Osteocyte (in vitro differentiated cells): ENCODE data around the gene LRBA. TPM values are rescaled to one million over a fixed set of nuclear protein-coding genes. Genes with fewer than 3 reads are reported as not detected.

Experiments
- DNase-seq: peaks from one replicate; pipeline ENCODE4 v3.0.0; 2021; ENCODE audit warnings: mixed read lengths; ENCODE audit not compliant: unreplicated experiment; ENCODE audit errors: extremely low spot score
- H3K27ac Mint-ChIP-seq: one replicate; pipeline ENCODE4 v1.8.0; 2021; ENCODE audit warnings: mild to moderate bottlenecking, mixed read lengths; ENCODE audit not compliant: unreplicated experiment
- H3K27me3 Mint-ChIP-seq: one replicate; pipeline ENCODE4 v1.8.0; 2021; ENCODE audit warnings: mixed read lengths; ENCODE audit not compliant: unreplicated experiment
- H3K36me3 Mint-ChIP-seq: one replicate; pipeline ENCODE4 v1.8.0; 2021; ENCODE audit warnings: mixed read lengths; ENCODE audit not compliant: unreplicated experiment
- H3K4me1 Mint-ChIP-seq: one replicate; pipeline ENCODE4 v1.8.0; 2021; ENCODE audit warnings: mixed read lengths; ENCODE audit not compliant: unreplicated experiment
- H3K4me3 Mint-ChIP-seq: one replicate; pipeline ENCODE4 v1.8.0; 2021; ENCODE audit warnings: mild to moderate bottlenecking, moderate library complexity, mixed read lengths; ENCODE audit not compliant: unreplicated experiment
- H3K9me3 Mint-ChIP-seq: one replicate; pipeline ENCODE4 v1.8.0; 2021; ENCODE audit warnings: mixed read lengths; ENCODE audit not compliant: unreplicated experiment
- CTCF ChIP-seq: fragments of 200-600 bp; sonication (generic); IDR thresholded peaks from 2 replicates; pipeline ENCODE4 v1.5.0; 2021; ENCODE audit warnings: antibody characterized with exemption, mild to moderate bottlenecking, moderate library complexity
- total RNA-seq: library from RNA; stranded (reverse); gene quantifications from 2 replicates; pipeline ENCODE4 v1.2.1, GENCODE V29; 2021

Gene LRBA
- total RNA-seq, 1 donor from 2014 or later: 40.8 TPM

- H3K27me3 Mint-ChIP-seq: no peaks in the 10 kb centered on the region
- H3K4me3 Mint-ChIP-seq: no peak overlapping the region
- H3K4me1 Mint-ChIP-seq: no peaks in the 10 kb centered on the region
- TF ChIP-seq CTCF: no peak
- no peak for DNase-seq
- H3K9me3 Mint-ChIP-seq: no peaks in the 10 kb centered on the region
- H3K27ac Mint-ChIP-seq: no peak overlapping the region
- peaks cover 37% of the 10 kb centered on the region for H3K36me3 Mint-ChIP-seq
Measured at GRCh38 chr4:150849016-150849415, 166.1 kb downstream of the LRBA start.

DNA sequence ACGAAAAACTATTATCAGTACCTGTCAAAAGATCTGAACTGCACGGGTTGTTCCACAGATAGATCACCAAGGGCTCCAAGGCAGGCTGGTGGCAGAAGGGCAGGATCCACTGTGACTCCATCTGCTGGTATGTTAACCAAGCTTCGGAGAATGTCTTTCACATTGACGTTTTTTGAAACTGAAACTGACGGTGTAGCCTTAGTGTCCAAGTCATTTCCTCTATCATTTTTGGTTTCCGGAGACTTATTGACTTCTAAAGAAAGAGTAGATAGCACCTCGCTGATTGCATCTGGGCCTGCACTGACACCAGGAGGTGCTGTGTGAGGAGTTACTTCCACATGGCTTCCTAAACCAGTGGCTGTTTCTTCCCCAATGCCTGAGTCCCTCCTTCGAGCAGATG lies 186.9 kb downstream of the LRBA start:
- peaks cover 5% of the 10 kb centered on the region for H3K9me3 Mint-ChIP-seq
- H3K27me3 Mint-ChIP-seq: no peaks in the 10 kb centered on the region
- no peak for TF ChIP-seq CTCF
- peaks cover 2% of the 10 kb centered on the region for H3K4me1 Mint-ChIP-seq
- H3K4me3 Mint-ChIP-seq: no peak overlapping the region
- no peak overlapping the region for H3K27ac Mint-ChIP-seq
- peaks cover 33% of the 10 kb centered on the region for H3K36me3 Mint-ChIP-seq
- no peak for DNase-seq

GRCh38 chr4:150827226-150827625 lies 187.9 kb downstream of the LRBA start:
- no peak overlapping the region for H3K27ac Mint-ChIP-seq
- H3K9me3 Mint-ChIP-seq: peaks cover 5% of the 10 kb centered on the region
- no peaks in the 10 kb centered on the region for H3K27me3 Mint-ChIP-seq
- H3K4me1 Mint-ChIP-seq: peaks cover 2% of the 10 kb centered on the region
- no peak for TF ChIP-seq CTCF
- DNase-seq: no peak
- H3K4me3 Mint-ChIP-seq: no peak overlapping the region
- peaks cover 33% of the 10 kb centered on the region for H3K36me3 Mint-ChIP-seq

DNA sequence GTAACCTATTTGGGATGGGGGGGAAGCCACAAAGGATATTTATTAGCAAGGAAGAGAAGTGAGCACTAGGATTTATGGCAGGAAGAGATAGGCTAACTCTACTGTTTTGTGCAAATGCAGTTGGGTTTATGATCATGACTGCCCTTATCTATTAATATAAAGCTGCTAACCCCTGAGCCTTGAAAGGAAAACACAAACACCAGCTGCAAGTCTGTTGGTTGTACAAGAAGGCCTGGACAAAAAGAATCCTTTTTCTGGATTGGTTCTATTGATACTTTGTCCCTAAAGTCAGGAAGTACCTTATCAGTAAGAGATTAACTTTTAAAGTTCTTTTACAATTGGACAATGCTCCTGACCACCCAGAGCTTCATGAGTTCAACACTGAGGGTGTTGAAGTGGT lies 188.8 kb downstream of the LRBA start:
- DNase-seq: no peak
- Mint-ChIP-seq H3K27ac (no peak overlapping the region), H3K36me3 (peaks cover 33% of the 10 kb centered on the region)

DNA sequence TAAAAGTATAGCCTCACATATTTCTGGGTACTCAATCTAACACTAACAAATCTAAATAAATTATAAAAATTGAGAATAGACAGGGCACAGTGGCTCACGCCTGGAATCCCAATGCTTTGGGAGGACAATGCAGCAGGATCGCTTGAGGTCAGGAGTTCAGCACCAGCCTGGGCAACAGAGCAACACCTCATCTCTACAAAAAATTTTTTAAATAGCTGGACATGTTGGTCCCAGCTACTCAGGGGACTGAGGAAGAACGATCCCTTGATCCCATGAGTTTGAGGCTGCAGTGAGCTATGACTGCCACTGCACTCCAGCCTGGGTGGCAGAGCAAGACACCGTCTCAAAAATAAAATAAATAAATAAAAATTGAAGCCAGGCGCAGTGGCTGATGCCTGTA lies 192.7 kb downstream of the LRBA start:
- no peak for TF ChIP-seq CTCF
- Mint-ChIP-seq H3K9me3 (peaks cover 5% of the 10 kb centered on the region), H3K4me3 (no peak overlapping the region), H3K27me3 (no peaks in the 10 kb centered on the region), H3K36me3 (peaks cover 21% of the 10 kb centered on the region), H3K4me1 (peaks cover 15% of the 10 kb centered on the region), H3K27ac (no peak overlapping the region)
- DNase-seq: no peak

More for the DNA sequence above, 188.8 kb downstream of the LRBA start:
- peaks cover 5% of the 10 kb centered on the region for H3K9me3 Mint-ChIP-seq
- no peaks in the 10 kb centered on the region for H3K27me3 Mint-ChIP-seq
- H3K4me1 Mint-ChIP-seq: peaks cover 2% of the 10 kb centered on the region
- no peak for TF ChIP-seq CTCF
- H3K4me3 Mint-ChIP-seq: no peak overlapping the region
